Suprapubic skin (tissue), 4 donors: ENCODE results near the gene RFFL.

Source experiments
- CTCF ChIP-seq, 2 donors: fragments of 200-600 bp in 1 of 2; fragments of 450-650 bp in 1 of 2; sonication (generic) in 1 of 2; IDR thresholded peaks; one replicate each; pipeline ENCODE4 v1.5.1; 2016 to 2019; ENCODE audit warnings: antibody characterized with exemption in 2 of 2, mild to moderate bottlenecking in 1 of 2, moderate library complexity in 1 of 2
- POLR2A ChIP-seq, 2 donors: fragments of 450-650 bp; IDR thresholded peaks; one replicate each; pipeline ENCODE4 v1.6.1; 2017; ENCODE audit warnings: antibody characterized with exemption in 2 of 2, mild to moderate bottlenecking in 2 of 2, moderate library complexity in 2 of 2
- POLR2AphosphoS5 ChIP-seq, 3 donors: sonication (generic); formaldehyde crosslinking; IDR thresholded peaks; one replicate each; pipeline ENCODE4 v1.6.1; 2017; ENCODE audit warnings: antibody characterized with exemption in 3 of 3

- peak in 2 of 3 donors; percentile 89 to 90 for TF ChIP-seq POLR2AphosphoS5 (IDR thresholded peaks at IDR 0.05)
- no peak for TF ChIP-seq CTCF (IDR thresholded peaks at IDR 0.05)
- peak in 1 of 2 donors; percentile 40 for TF ChIP-seq POLR2A (IDR thresholded peaks at IDR 0.05)
Measured at GRCh38 chr17:35063514-35064223, at the start of gene RFFL.
